Lower lobe of right lung (tissue), 2 donors: ENCODE measurements around the gene TH. TPM values are rescaled to one million over a fixed set of nuclear protein-coding genes. Genes with fewer than 3 reads are reported as not detected.

Experiments used
- ATAC-seq, 2 donors: fragments of 200-7000 bp; cut with Tn5 transposase; one replicate each; pipeline ENCODE4 v1.9.1; 2020 to 2022; ENCODE audit warnings: mild to moderate bottlenecking in 2 of 2, moderate library complexity in 2 of 2
- DNase-seq: peaks from one replicate; pipeline ENCODE4 v3.0.0-alpha.2; 2020
- H3K27ac ChIP-seq: fragments of 200-600 bp; one replicate; pipeline ENCODE4 v1.8.0; 2022
- H3K27me3 ChIP-seq: fragments of 200-600 bp; one replicate; pipeline ENCODE4 v1.8.0; 2022; ENCODE audit warnings: low read depth
- H3K36me3 ChIP-seq: fragments of 200-600 bp; one replicate; pipeline ENCODE4 v1.8.0; 2022; ENCODE audit warnings: mild to moderate bottlenecking
- H3K4me1 ChIP-seq: fragments of 200-600 bp; one replicate; pipeline ENCODE4 v1.8.0; 2022
- H3K4me3 ChIP-seq: fragments of 200-600 bp; one replicate; pipeline ENCODE4 v1.8.0; 2022; ENCODE audit warnings: mild to moderate bottlenecking
- H3K9me3 ChIP-seq: fragments of 200-600 bp; one replicate; pipeline ENCODE4 v1.8.0; 2022
- CTCF ChIP-seq: fragments of 200-600 bp; IDR thresholded peaks from one replicate; pipeline ENCODE4 v1.8.0; 2022; ENCODE audit warnings: antibody characterized with exemption, mild to moderate bottlenecking
- intact Hi-C: fragments of 100-400 bp; cut with DNase I; formaldehyde crosslinking; loops from one replicate; pipeline ENCODE4 v1.11.0; 2022
- total RNA-seq: library from RNA; stranded (reverse); fragmentation: NEBNext Ultra II Directional; extraction: Animal tissue kit (Norgen Biotek cat#: 25700); gene quantifications from one replicate; pipeline ENCODE4 v1.2.1, GENCODE V29; 2021
- donor health status: DM: no; HTN: yes; CAD: no; lungs with severe emphysema.

Gene TH
- total RNA-seq, 1 donor from 2014 or later = not detected

- no peak for DNase-seq
These were observed 8.1 kb downstream of the TH start for GRCh38 chr11:2163428-2163978.

GRCh38 chr11:2160736-2161259, 10.8 kb downstream of the TH start, which contains the start of gene INS:
TSS of gene INS (minus strand) at chr11:2161209. CDS start at chr11:2160971, 238 bp downstream.
- ATAC-seq (no peak), DNase-seq (no peak)
- intact Hi-C loops = no loop called here
- Histone ChIP-seq H3K36me3 (no peaks in the 10 kb centered on the region), H3K9me3 (no peaks in the 10 kb centered on the region), H3K4me1 (no peaks in the 10 kb centered on the region), H3K4me3 (no peak within 1 kb of the TSS), H3K27ac (no peak within 1 kb of the TSS), H3K27me3 (peaks cover 57% of the 10 kb centered on the region)
- TF ChIP-seq CTCF = no peak

More at GRCh38 chr11:2163428-2163978, 8.1 kb downstream of the TH start:
- TF ChIP-seq CTCF = no peak
- intact Hi-C loops = no loop called here
- Histone ChIP-seq H3K36me3 (no peaks in the 10 kb centered on the region), H3K27ac (no peak overlapping the region), H3K27me3 (peaks cover 60% of the 10 kb centered on the region), H3K4me3 (no peak overlapping the region), H3K4me1 (peaks cover 8% of the 10 kb centered on the region), H3K9me3 (no peaks in the 10 kb centered on the region)
- ATAC-seq = no peak

GRCh38 chr11:2159536-2160413, 11.8 kb downstream of the TH start:
- Histone ChIP-seq H3K4me3 (no peak overlapping the region), H3K36me3 (no peaks in the 10 kb centered on the region), H3K27ac (no peak overlapping the region), H3K27me3 (peaks cover 51% of the 10 kb centered on the region), H3K9me3 (no peaks in the 10 kb centered on the region), H3K4me1 (no peaks in the 10 kb centered on the region)
- DNase-seq (no peak), ATAC-seq (no peak)
- no peak for TF ChIP-seq CTCF
- intact Hi-C loops = no loop called here

- no peaks in the 10 kb centered on the region for H3K4me1 ChIP-seq
- ATAC-seq = no peak
- no peak overlapping the region for H3K27ac ChIP-seq
- TF ChIP-seq CTCF = no peak
- no peaks in the 10 kb centered on the region for H3K36me3 ChIP-seq
- peaks cover 49% of the 10 kb centered on the region for H3K27me3 ChIP-seq
- H3K4me3 ChIP-seq = no peak overlapping the region
- H3K9me3 ChIP-seq = no peaks in the 10 kb centered on the region
- intact Hi-C loops = no loop called here
- no peak for DNase-seq
These were observed 12.6 kb downstream of the TH start for GRCh38 chr11:2158966-2159365.

GRCh38 chr11:2158296-2158737, 13.3 kb downstream of the TH start:
- no peak overlapping the region for H3K4me3 ChIP-seq
- no peak for DNase-seq
- H3K4me1 ChIP-seq = no peaks in the 10 kb centered on the region
- intact Hi-C loops = no loop called here
- no peaks in the 10 kb centered on the region for H3K9me3 ChIP-seq
- no peak for ATAC-seq
- H3K27ac ChIP-seq = no peak overlapping the region
- no peak for TF ChIP-seq CTCF
- peaks cover 49% of the 10 kb centered on the region for H3K27me3 ChIP-seq
- no peaks in the 10 kb centered on the region for H3K36me3 ChIP-seq
